Liver (tissue), 9 donors: ENCODE measurements around the gene C16orf86. TPM values are rescaled to one million over a fixed set of nuclear protein-coding genes. Genes with fewer than 3 reads are reported as not detected.
A peak's percentile ranks its signal among the peaks of the same experiment; 100 is the strongest.
"Not testable (repeated sequence)": the region's sequence is repeated elsewhere in the genome, so short reads cannot be mapped to it uniquely, and the experiment has no call there.

ENCODE experiments used
- DNase-seq: peaks from one replicate; pipeline ENCODE4 v3.0.0-alpha.2; 2017; ENCODE audit warnings: low spot score
- H3K27ac ChIP-seq, 2 donors: one replicate each; pipeline ENCODE4 v1.7.0; 2013; ENCODE audit warnings: inconsistent platforms in 2 of 2, low read length in 2 of 2, control low read depth in 1 of 2, low read depth in 1 of 2, mild to moderate bottlenecking in 1 of 2
- H3K27me3 ChIP-seq, 4 donors: one replicate each; pipeline versions ENCODE4 v1.6.1 to v1.7.0; 2013; ENCODE audit warnings: low read length in 3 of 4, inconsistent platforms in 1 of 4, mild to moderate bottlenecking in 1 of 4, moderate library complexity in 1 of 4; ENCODE audit not compliant: control insufficient read depth in 4 of 4, insufficient read depth in 4 of 4
- H3K36me3 ChIP-seq, 4 donors: one replicate each; pipeline versions ENCODE4 v1.6.1 to v1.7.0; 2013; ENCODE audit warnings: low read length in 3 of 4, mild to moderate bottlenecking in 3 of 4, low read depth in 1 of 4, moderate library complexity in 1 of 4; ENCODE audit not compliant: control insufficient read depth in 4 of 4, insufficient read depth in 3 of 4
- H3K4me1 ChIP-seq, 4 donors: one replicate each; pipeline versions ENCODE4 v1.6.1 to v1.7.0; 2013; ENCODE audit warnings: low read length in 3 of 4, mild to moderate bottlenecking in 3 of 4, moderate library complexity in 1 of 4; ENCODE audit not compliant: control insufficient read depth in 4 of 4, insufficient read depth in 4 of 4
- H3K4me3 ChIP-seq, 3 donors: one replicate each; pipeline versions ENCODE4 v1.6.1 to v1.7.0; 2013; ENCODE audit warnings: low read length in 3 of 3, control low read depth in 1 of 3, low read depth in 1 of 3, mild to moderate bottlenecking in 1 of 3
- H3K9ac ChIP-seq, 2 donors: one replicate each; pipeline ENCODE4 v1.7.0; 2013; ENCODE audit warnings: low read length in 2 of 2, mild to moderate bottlenecking in 2 of 2, moderate library complexity in 2 of 2, control low read depth in 1 of 2, low read depth in 1 of 2
- H3K9me3 ChIP-seq, 4 donors: one replicate each; pipeline versions ENCODE4 v1.6.1 to v1.7.0; 2013; ENCODE audit warnings: low read length in 3 of 4; ENCODE audit not compliant: control insufficient read depth in 4 of 4
- CTCF ChIP-seq: fragments of 150-350 bp; IDR thresholded peaks from 2 replicates; pipeline ENCODE4 v1.5.1; 2017; ENCODE audit warnings: improper control_type of control experiment, low read depth, low read length; ENCODE audit not compliant: missing input control
- FOXA2 ChIP-seq: IDR thresholded peaks from 2 replicates; pipeline ENCODE4 v1.6.1; 2016; ENCODE audit warnings: antibody characterized with exemption
- HNF4G ChIP-seq: IDR thresholded peaks from 2 replicates; pipeline ENCODE4 v1.6.1; 2016; ENCODE audit warnings: antibody characterized with exemption
- JUND ChIP-seq, 2 donors: IDR thresholded peaks; 2 replicates each; pipeline ENCODE4 v1.6.1; 2016; ENCODE audit warnings: antibody characterized with exemption in 2 of 2
- NR2F2 ChIP-seq: IDR thresholded peaks from 2 replicates; pipeline ENCODE4 v1.6.1; 2016; ENCODE audit warnings: antibody characterized with exemption
- RXRA ChIP-seq, 2 donors: IDR thresholded peaks; 2 replicates each; pipeline ENCODE4 v1.6.1; 2017 to 2018; ENCODE audit warnings: antibody characterized with exemption in 2 of 2, mild to moderate bottlenecking in 1 of 2
- SP1 ChIP-seq: IDR thresholded peaks from 2 replicates; pipeline ENCODE4 v1.6.1; 2018; ENCODE audit warnings: antibody characterized with exemption, mild to moderate bottlenecking
- TAF1 ChIP-seq: conservative IDR thresholded peaks from 2 replicates; pipeline ENCODE4 v1.6.1; 2016; ENCODE audit warnings: antibody characterized with exemption, mild to moderate bottlenecking
- WGBS: extraction: QIAGEN DNeasy Blood & Tissue Kit; methylation state at CpG from one replicate; pipeline ENCODE4 v1.1.7; 2013; 5-methylcytosine and 5-hydroxymethylcytosine counted together
- polyA plus RNA-seq, 2 donors: library from polyadenylated mRNA; stranded (reverse) in 1 of 2; unstranded in 1 of 2; fragments of 200-250 nt in 1 of 2; fragments of >200 nt in 1 of 2; fragmentation: Nextera tagmentation in 1 of 2; extraction: Ambion mirVana in 1 of 2; gene quantifications; one replicate each; pipeline versions ENCODE4 v1.2.1 to v1.2.3, GENCODE V29; 2013 to 2015
- total RNA-seq, 2 donors: library from RNA; depleted of rRNA; stranded (reverse); fragments of >200 nt; gene quantifications; one replicate each; pipeline ENCODE4 v1.2.3, GENCODE V29; 2014
- TF ChIP-seq, protein P1 (sequence below): IDR thresholded peaks from 2 replicates; pipeline ENCODE4 v1.6.1; 2016; ENCODE audit warnings: antibody characterized with exemption
- donor health status: healthy.
- donor health status: healthy.
- donor health status: healthy.
- donor health status: healthy.
- donor health status: healthy.

Gene C16orf86
- total and polyA plus RNA-seq, 4 donors, result 1.2 to 2.6 (median 2.1) TPM

- H3K9me3 ChIP-seq, result no peaks in the 10 kb centered on the region
- no peak overlapping the region for H3K4me3 ChIP-seq
- H3K27ac ChIP-seq, result no peak overlapping the region
- peaks cover 0 to 19% (median 12%) of the 10 kb centered on the region in 4 donors for H3K36me3 ChIP-seq
- 91% methylated on average over 4 of the region's 4 CpGs for WGBS
- H3K9ac ChIP-seq, result no peak overlapping the region
- no peak for TF ChIP-seq RXRA (IDR thresholded peaks at IDR 0.05)
- TF ChIP-seq JUND (IDR thresholded peaks at IDR 0.05), result no peak
- TF ChIP-seq HNF4G, result no peak
- TF ChIP-seq SP1, result no peak
- TF ChIP-seq NR2F2, result no peak
- no peak for TF ChIP-seq TAF1
- no peak for TF ChIP-seq CTCF
- TF ChIP-seq, protein P1, sequence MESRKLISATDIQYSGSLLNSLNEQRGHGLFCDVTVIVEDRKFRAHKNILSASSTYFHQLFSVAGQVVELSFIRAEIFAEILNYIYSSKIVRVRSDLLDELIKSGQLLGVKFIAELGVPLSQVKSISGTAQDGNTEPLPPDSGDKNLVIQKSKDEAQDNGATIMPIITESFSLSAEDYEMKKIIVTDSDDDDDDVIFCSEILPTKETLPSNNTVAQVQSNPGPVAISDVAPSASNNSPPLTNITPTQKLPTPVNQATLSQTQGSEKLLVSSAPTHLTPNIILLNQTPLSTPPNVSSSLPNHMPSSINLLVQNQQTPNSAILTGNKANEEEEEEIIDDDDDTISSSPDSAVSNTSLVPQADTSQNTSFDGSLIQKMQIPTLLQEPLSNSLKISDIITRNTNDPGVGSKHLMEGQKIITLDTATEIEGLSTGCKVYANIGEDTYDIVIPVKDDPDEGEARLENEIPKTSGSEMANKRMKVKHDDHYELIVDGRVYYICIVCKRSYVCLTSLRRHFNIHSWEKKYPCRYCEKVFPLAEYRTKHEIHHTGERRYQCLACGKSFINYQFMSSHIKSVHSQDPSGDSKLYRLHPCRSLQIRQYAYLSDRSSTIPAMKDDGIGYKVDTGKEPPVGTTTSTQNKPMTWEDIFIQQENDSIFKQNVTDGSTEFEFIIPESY, result no peak
- H3K4me1 ChIP-seq, result peaks cover 0 to 12% (median 10%) of the 10 kb centered on the region in 4 donors
- no peak for DNase-seq
- H3K27me3 ChIP-seq, result no peaks in the 10 kb centered on the region
Observed at GRCh38 chr16:67683767-67684166, 17.2 kb downstream of the C16orf86 start.

GRCh38 chr16:67685388-67686112 lies 18.9 kb downstream of the C16orf86 start:
- DNase-seq, result no peak
- Histone ChIP-seq H3K9me3 (no peaks in the 10 kb centered on the region), H3K36me3 (peaks cover 0 to 20% (median 11%) of the 10 kb centered on the region in 4 donors), H3K9ac (no peak overlapping the region), H3K4me3 (no peak overlapping the region), H3K4me1 (peaks cover 0 to 12% (median 10%) of the 10 kb centered on the region in 4 donors), H3K27me3 (no peaks in the 10 kb centered on the region), H3K27ac (peak overlapping the region; percentile 39 to 61)
- TF ChIP-seq RXRA (IDR thresholded peaks at IDR 0.05) (no peak), CTCF (no peak), JUND (IDR thresholded peaks at IDR 0.05) (no peak), FOXA2 (no peak)
- WGBS, result 90% methylated on average over 17 of the region's 17 CpGs

DNA sequence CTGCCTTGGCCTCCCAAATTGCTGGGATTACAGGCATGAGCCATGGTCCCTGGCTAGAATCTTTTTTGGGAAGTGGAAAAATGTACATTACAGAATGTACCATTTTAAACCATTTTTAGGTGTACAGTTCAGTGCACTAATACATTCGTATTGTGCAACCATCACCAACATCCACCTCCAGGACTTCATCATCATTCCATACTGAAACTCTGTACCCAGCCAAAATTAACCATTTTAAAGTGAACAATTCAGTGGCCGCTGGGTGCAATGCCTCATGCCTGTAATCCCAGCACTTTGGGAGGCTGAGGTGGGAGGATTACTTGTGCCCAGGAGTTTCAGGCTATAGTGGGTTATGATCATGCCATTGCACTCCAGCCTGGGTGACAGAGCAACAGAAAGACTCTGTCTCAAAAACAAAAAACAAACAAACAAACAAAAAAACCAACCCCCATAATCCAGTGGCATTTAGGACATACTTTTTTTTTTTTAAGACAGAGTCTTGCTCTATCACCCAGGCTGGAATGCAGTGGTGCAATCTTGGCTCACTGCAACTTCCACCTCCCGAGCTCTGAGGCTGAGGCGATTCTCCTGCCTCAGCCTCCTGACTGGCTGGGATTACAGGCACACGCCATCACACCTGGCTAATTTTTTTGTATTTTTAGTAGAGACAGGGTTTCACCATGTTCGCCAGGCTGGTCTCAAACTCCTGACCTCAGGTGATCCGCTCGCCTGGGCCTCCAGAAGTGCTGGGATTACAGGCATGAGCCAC lies 27.1 kb downstream of the C16orf86 start:
- H3K9ac ChIP-seq, H3K4me3 ChIP-seq, DNase-seq, H3K9me3 ChIP-seq, H3K27me3 ChIP-seq, H3K27ac ChIP-seq, H3K36me3 ChIP-seq: not testable (repeated sequence)
- 92% methylated on average over 8 of the region's 8 CpGs for WGBS
- peaks cover 0 to 13% (median 8%) of the 10 kb centered on the region in 4 donors for H3K4me1 ChIP-seq
